HEK293T (cell line): ENCODE data around the gene ZMYM4.

Experiments used
- ARNT ChIP-seq: fragments of 450-650 bp; IDR thresholded peaks from 2 replicates; pipeline ENCODE4 v1.6.1; 2017; ENCODE audit warnings: mild to moderate bottlenecking
- FOXK2 ChIP-seq: fragments of 450-650 bp; IDR thresholded peaks from 2 replicates; pipeline ENCODE4 v1.6.1; 2016; ENCODE audit warnings: mild to moderate bottlenecking
- L3MBTL2 ChIP-seq: fragments of 450-650 bp; conservative IDR thresholded peaks from 2 replicates; pipeline ENCODE4 v1.6.1; 2016; ENCODE audit warnings: mild to moderate bottlenecking
- LEF1 ChIP-seq: fragments of 450-650 bp; IDR thresholded peaks from 2 replicates; pipeline ENCODE4 v1.6.1; 2017; ENCODE audit warnings: mild to moderate bottlenecking, borderline replicate concordance
- SUZ12 ChIP-seq: fragments of 450-650 bp; IDR thresholded peaks from 2 replicates; pipeline ENCODE4 v1.6.1; 2016; ENCODE audit warnings: mild to moderate bottlenecking
- ZNF384 ChIP-seq: fragments of 450-650 bp; IDR thresholded peaks from 2 replicates; pipeline ENCODE4 v1.6.1; 2016
- TF ChIP-seq, protein P1 (sequence below): fragments of 450-650 bp; IDR thresholded peaks from 2 replicates; pipeline ENCODE4 v1.6.1; 2016

DNA sequence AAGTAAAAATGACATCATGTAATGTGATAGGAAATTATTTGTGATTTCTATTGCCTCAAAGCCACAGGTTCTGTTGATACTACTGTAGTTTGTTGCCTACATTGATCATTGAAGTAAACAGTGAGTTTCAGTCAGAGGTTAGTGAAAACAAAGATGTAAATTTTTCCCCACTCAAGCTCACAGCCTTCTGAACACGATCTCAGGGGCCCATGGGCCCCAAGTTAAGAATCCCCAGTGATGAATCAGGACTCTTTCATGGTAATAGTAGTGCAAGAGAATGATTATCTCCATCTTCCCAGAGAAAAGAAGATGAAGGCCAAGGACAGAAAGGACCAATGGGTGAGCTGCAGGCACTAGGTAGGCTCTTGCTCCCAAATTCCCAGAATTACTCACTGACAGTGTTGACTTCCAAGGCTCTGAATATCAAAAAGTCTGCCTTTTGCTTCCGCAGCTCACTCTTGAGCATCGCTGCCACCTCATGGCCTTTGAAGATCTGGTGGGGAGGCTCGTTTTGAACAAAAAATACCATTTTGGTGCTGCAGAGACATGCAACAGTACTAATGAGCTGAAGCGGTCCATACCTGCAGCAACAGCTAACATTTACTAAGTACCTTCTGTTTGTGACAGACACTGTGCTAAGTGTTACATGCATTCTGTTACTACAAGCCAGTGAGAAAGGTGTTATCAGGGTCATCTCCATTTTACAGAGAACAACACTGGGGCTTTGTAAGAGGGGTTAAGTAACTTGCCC, 175.4 kb downstream of the ZMYM4 start:
- TF ChIP-seq ARNT: no peak
- TF ChIP-seq, protein P1, sequence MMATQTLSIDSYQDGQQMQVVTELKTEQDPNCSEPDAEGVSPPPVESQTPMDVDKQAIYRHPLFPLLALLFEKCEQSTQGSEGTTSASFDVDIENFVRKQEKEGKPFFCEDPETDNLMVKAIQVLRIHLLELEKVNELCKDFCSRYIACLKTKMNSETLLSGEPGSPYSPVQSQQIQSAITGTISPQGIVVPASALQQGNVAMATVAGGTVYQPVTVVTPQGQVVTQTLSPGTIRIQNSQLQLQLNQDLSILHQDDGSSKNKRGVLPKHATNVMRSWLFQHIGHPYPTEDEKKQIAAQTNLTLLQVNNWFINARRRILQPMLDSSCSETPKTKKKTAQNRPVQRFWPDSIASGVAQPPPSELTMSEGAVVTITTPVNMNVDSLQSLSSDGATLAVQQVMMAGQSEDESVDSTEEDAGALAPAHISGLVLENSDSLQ: no peak
- no peak for TF ChIP-seq ZNF384
- TF ChIP-seq FOXK2: no peak
- TF ChIP-seq L3MBTL2: no peak
- no peak for TF ChIP-seq SUZ12
- TF ChIP-seq LEF1: no peak
